H9 (cell line): ENCODE results near the gene CHTF8. TPM values are rescaled to one million over a fixed set of nuclear protein-coding genes. Genes with fewer than 3 reads are reported as not detected.

ENCODE experiments used
- DNase-seq: peaks from one replicate; pipeline ENCODE4 v3.0.0-alpha.2; 2017
- H2AFZ ChIP-seq: one replicate; pipeline ENCODE4 v1.6.1; 2013; ENCODE audit warnings: mild to moderate bottlenecking, low read length, control low read depth, moderate library complexity
- H2AK5ac ChIP-seq: 2 replicates; pipeline ENCODE4 v1.6.1; 2013; ENCODE audit warnings: low read length, control low read depth, mixed read lengths; ENCODE audit not compliant: insufficient read length
- H2BK120ac ChIP-seq: one replicate; pipeline ENCODE4 v1.6.1; 2013; ENCODE audit warnings: low read depth, mild to moderate bottlenecking, low read length, control low read depth, inconsistent platforms; ENCODE audit not compliant: poor library complexity, severe bottlenecking
- H2BK12ac ChIP-seq: 2 replicates; pipeline ENCODE4 v1.6.1; 2013; ENCODE audit warnings: low read length, control low read depth, mixed read lengths, low read depth; ENCODE audit not compliant: insufficient read length
- H2BK15ac ChIP-seq: 2 replicates; pipeline ENCODE4 v1.6.1; 2013; ENCODE audit warnings: low read depth, low read length, control low read depth
- H2BK20ac ChIP-seq: one replicate; pipeline ENCODE4 v1.6.1; 2013; ENCODE audit warnings: low read depth, mild to moderate bottlenecking, low read length, control low read depth, inconsistent platforms; ENCODE audit not compliant: poor library complexity, severe bottlenecking
- H2BK5ac ChIP-seq: 2 replicates; pipeline ENCODE4 v1.6.1; 2013; ENCODE audit warnings: low read length, control low read depth, mixed read lengths; ENCODE audit not compliant: insufficient read length
- H3K14ac ChIP-seq: 2 replicates; pipeline ENCODE4 v1.6.1; 2013; ENCODE audit warnings: low read length, control low read depth; ENCODE audit not compliant: insufficient read depth
- H3K18ac ChIP-seq: 2 replicates; pipeline ENCODE4 v1.6.1; 2013; ENCODE audit warnings: low read depth, mild to moderate bottlenecking, mixed read lengths, low read length, control low read depth; ENCODE audit not compliant: insufficient read length
- H3K23ac ChIP-seq: 2 replicates; pipeline ENCODE4 v1.6.1; 2013; ENCODE audit warnings: low read length, control low read depth, mixed read lengths, low read depth; ENCODE audit not compliant: insufficient read length
- H3K23me2 ChIP-seq: 2 replicates; pipeline ENCODE4 v1.6.1; 2013; ENCODE audit warnings: low read depth, mild to moderate bottlenecking, mixed read lengths, low read length, control low read depth; ENCODE audit not compliant: insufficient read length, poor library complexity, severe bottlenecking
- H3K27ac ChIP-seq: 2 replicates; pipeline ENCODE4 v1.5.1; 2013; ENCODE audit warnings: low read length, control low read depth, mixed read lengths, low read depth; ENCODE audit not compliant: insufficient read length
- H3K27me3 ChIP-seq: 2 replicates; pipeline ENCODE4 v1.6.1; 2013; ENCODE audit warnings: low read length, control low read depth, inconsistent platforms; ENCODE audit not compliant: insufficient read depth
- H3K4ac ChIP-seq: 2 replicates; pipeline ENCODE4 v1.6.1; 2013; ENCODE audit warnings: low read depth, mild to moderate bottlenecking, control low read depth, inconsistent platforms, low read length, moderate library complexity
- H3K4me1 ChIP-seq: 2 replicates; pipeline ENCODE4 v1.6.1; 2013; ENCODE audit warnings: low read length, control low read depth, inconsistent platforms; ENCODE audit not compliant: insufficient read depth
- H3K4me2 ChIP-seq: 2 replicates; pipeline ENCODE4 v1.6.1; 2013; ENCODE audit warnings: low read length, control low read depth, mixed read lengths; ENCODE audit not compliant: insufficient read length, insufficient read depth
- H3K56ac ChIP-seq: 2 replicates; pipeline ENCODE4 v1.6.1; 2013; ENCODE audit warnings: low read depth, mild to moderate bottlenecking, mixed read lengths, low read length, control low read depth; ENCODE audit not compliant: insufficient read length
- H3K79me1 ChIP-seq: 2 replicates; pipeline ENCODE4 v1.6.1; 2013; ENCODE audit warnings: low read depth, mild to moderate bottlenecking, moderate library complexity, low read length, control low read depth, inconsistent platforms; ENCODE audit not compliant: insufficient read depth, poor library complexity, severe bottlenecking
- H3K79me2 ChIP-seq: 2 replicates; pipeline ENCODE4 v1.6.1; 2013; ENCODE audit warnings: low read length, control low read depth, inconsistent platforms; ENCODE audit not compliant: insufficient read depth
- H3K9ac ChIP-seq: 2 replicates; pipeline ENCODE4 v1.6.1; 2013; ENCODE audit warnings: low read length, control low read depth, mixed read lengths; ENCODE audit not compliant: insufficient read length; ENCODE audit errors: extremely low read depth
- H3K9me3 ChIP-seq: one replicate; pipeline ENCODE4 v1.6.1; 2013; ENCODE audit warnings: low read depth, low read length, inconsistent platforms; ENCODE audit not compliant: control insufficient read depth
- H3T11ph ChIP-seq: one replicate; pipeline ENCODE4 v1.6.1; 2013; ENCODE audit warnings: mild to moderate bottlenecking, low read length, control low read depth, inconsistent platforms
- H4K20me1 ChIP-seq: one replicate; pipeline ENCODE4 v1.6.1; 2013; ENCODE audit not compliant: control insufficient read depth, insufficient read length, insufficient read depth
- H4K5ac ChIP-seq: 2 replicates; pipeline ENCODE4 v1.6.1; 2013; ENCODE audit warnings: low read depth, mild to moderate bottlenecking, mixed read lengths, low read length, control low read depth; ENCODE audit not compliant: insufficient read length
- H4K8ac ChIP-seq: replicated peaks from 2 replicates; pipeline ENCODE4 v1.6.1; 2013; ENCODE audit warnings: low read length, control low read depth, mixed read lengths, low read depth; ENCODE audit not compliant: insufficient read length
- H4K91ac ChIP-seq: 2 replicates; pipeline ENCODE4 v1.6.1; 2013; ENCODE audit warnings: low read depth, mild to moderate bottlenecking, moderate library complexity, mixed read lengths, low read length, control low read depth; ENCODE audit not compliant: insufficient read length
- H3K27ac Mint-ChIP-seq, 3 experiments: 2 replicates in 2 of 3; 3 replicates in 1 of 3; pipeline ENCODE4 v1.8.0; 2020 to 2021; ENCODE audit warnings: mixed read lengths in 3 of 3, mild to moderate bottlenecking in 1 of 3, moderate library complexity in 1 of 3
- H3K27me3 Mint-ChIP-seq: 2 replicates; pipeline ENCODE4 v1.8.0; 2021; ENCODE audit warnings: low read depth, mild to moderate bottlenecking, moderate library complexity, mixed read lengths
- H3K36me3 Mint-ChIP-seq, 3 experiments: 2 replicates in 2 of 3; 3 replicates in 1 of 3; pipeline ENCODE4 v1.8.0; 2020 to 2021; ENCODE audit warnings: low read depth in 3 of 3, mixed read lengths in 3 of 3; ENCODE audit not compliant: insufficient read depth in 1 of 3
- H3K4me1 Mint-ChIP-seq, 2 experiments: 2 replicates each; pipeline ENCODE4 v1.8.0; 2020; ENCODE audit warnings: mixed read lengths in 2 of 2
- H3K4me3 Mint-ChIP-seq, 2 experiments: 2 replicates in 1 of 2; 3 replicates in 1 of 2; pipeline ENCODE4 v1.8.0; 2020 to 2021; ENCODE audit warnings: mild to moderate bottlenecking in 2 of 2, mixed read lengths in 2 of 2, moderate library complexity in 1 of 2
- H3K9me3 Mint-ChIP-seq, 2 experiments: 2 replicates in 1 of 2; 3 replicates in 1 of 2; pipeline ENCODE4 v1.8.0; 2020; ENCODE audit warnings: mild to moderate bottlenecking in 2 of 2, mixed read lengths in 2 of 2, moderate library complexity in 1 of 2
- WGBS: extraction: QIAGEN DNeasy Blood & Tissue Kit; methylation state at CpG from one replicate; pipeline ENCODE4 v1.1.7; 2013; ENCODE audit warnings: missing lambda C conversion rate, low lambda C conversion rate, mixed read lengths; ENCODE audit not compliant: insufficient read length; ENCODE audit errors: extremely low coverage; 5-methylcytosine and 5-hydroxymethylcytosine counted together
- total RNA-seq: library from RNA; stranded (reverse); gene quantifications from 2 replicates; pipeline ENCODE4 v1.2.1, GENCODE V29; 2021
- TF ChIP-seq, protein P1 (sequence below): fragments of 200-600 bp; sonication (generic); conservative IDR thresholded peaks from 3 replicates; pipeline ENCODE4 v1.8.0; 2021; ENCODE audit warnings: antibody characterized with exemption, mild to moderate bottlenecking

The CHTF8 gene
- total RNA-seq, 1 experiment from 2014 or later: 168 TPM

DNA sequence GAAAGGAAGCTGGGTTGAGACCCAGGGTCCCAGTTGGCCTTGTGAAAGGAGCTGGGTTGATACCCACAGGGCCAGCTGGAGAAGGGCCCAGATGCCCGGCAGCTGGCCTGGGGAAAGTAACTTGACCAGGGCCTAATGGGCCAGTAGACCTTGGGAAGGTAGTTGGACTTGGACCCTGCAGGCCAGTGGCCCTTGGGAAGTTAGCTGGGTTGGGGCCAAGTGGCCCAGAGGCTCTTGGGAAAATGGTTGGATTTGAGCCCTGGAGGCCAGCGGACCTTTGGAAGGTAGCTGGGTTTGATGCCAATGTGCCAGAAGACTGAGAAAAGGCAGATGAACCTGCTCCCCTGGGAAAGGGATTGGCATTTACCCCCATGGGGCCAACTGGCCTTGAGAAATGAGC lies 13.4 kb downstream of the CHTF8 start:
- Histone ChIP-seq H3K23me2 (no peaks in the 10 kb centered on the region), H3K4me2 (no peak overlapping the region), H2AK5ac (no peak overlapping the region), H4K5ac (no peak overlapping the region), H3K56ac (no peak overlapping the region), H2BK120ac (no peak overlapping the region), H4K20me1 (no peaks in the 10 kb centered on the region), H2BK20ac (no peak overlapping the region), H3K14ac (no peak overlapping the region), H3K23ac (no peak overlapping the region), H3T11ph (no peak overlapping the region), H3K4ac (no peak overlapping the region), H3K27ac (no peak overlapping the region), H2BK15ac (no peak overlapping the region), H3K18ac (no peak overlapping the region), H2AFZ (no peak overlapping the region), H2BK12ac (no peak overlapping the region), H4K8ac (no peak overlapping the region), H3K79me1 (no peaks in the 10 kb centered on the region), H4K91ac (no peak overlapping the region), H3K79me2 (no peaks in the 10 kb centered on the region; the same call in 1 of the 2 replicates), H3K9me3 (no peaks in the 10 kb centered on the region), H2BK5ac (no peak overlapping the region), H3K27me3 (no peaks in the 10 kb centered on the region), H3K4me1 (no peaks in the 10 kb centered on the region), H3K9ac (no peak overlapping the region)
- no peak overlapping the region for H3K27ac Mint-ChIP-seq
- WGBS: no CpG with 5 or more reads among the region's 2 CpGs
- DNase-seq: no peak
- no peaks in the 10 kb centered on the region; a peak in 2 of 5 replicates for H3K9me3 Mint-ChIP-seq
- TF ChIP-seq, protein P1, sequence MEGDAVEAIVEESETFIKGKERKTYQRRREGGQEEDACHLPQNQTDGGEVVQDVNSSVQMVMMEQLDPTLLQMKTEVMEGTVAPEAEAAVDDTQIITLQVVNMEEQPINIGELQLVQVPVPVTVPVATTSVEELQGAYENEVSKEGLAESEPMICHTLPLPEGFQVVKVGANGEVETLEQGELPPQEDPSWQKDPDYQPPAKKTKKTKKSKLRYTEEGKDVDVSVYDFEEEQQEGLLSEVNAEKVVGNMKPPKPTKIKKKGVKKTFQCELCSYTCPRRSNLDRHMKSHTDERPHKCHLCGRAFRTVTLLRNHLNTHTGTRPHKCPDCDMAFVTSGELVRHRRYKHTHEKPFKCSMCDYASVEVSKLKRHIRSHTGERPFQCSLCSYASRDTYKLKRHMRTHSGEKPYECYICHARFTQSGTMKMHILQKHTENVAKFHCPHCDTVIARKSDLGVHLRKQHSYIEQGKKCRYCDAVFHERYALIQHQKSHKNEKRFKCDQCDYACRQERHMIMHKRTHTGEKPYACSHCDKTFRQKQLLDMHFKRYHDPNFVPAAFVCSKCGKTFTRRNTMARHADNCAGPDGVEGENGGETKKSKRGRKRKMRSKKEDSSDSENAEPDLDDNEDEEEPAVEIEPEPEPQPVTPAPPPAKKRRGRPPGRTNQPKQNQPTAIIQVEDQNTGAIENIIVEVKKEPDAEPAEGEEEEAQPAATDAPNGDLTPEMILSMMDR: no peak
- no peak overlapping the region for H3K4me3 Mint-ChIP-seq
- no peaks in the 10 kb centered on the region for H3K27me3 Mint-ChIP-seq
- H3K4me1 Mint-ChIP-seq: no peaks in the 10 kb centered on the region
- H3K36me3 Mint-ChIP-seq: peaks cover 66 to 77% (median 75%) of the 10 kb centered on the region in 3 experiments
